K562 (cell line): ENCODE measurements around the gene FUT2. TPM values are rescaled to one million over a fixed set of nuclear protein-coding genes. Genes with fewer than 3 reads are reported as not detected.

Source experiments
- BRD4 ChIP-seq: fragments of 200-600 bp; sonication (generic); IDR thresholded peaks from 2 replicates; pipeline ENCODE4 v1.6.1; 2017; ENCODE audit warnings: inconsistent platforms
- CXXC5 ChIP-seq: fragments of 250-450 bp; sonication (Bioruptor Pico); IDR thresholded peaks from 2 replicates; pipeline ENCODE4 v1.8.0; 2022; ENCODE audit warnings: inconsistent platforms, mild to moderate bottlenecking, moderate library complexity
- DIDO1 ChIP-seq: fragments of 450-650 bp; IDR thresholded peaks from 2 replicates; pipeline ENCODE4 v1.6.1; 2016; ENCODE audit warnings: low read depth, missing biosample characterization, missing genetic modification characterization
- GTF2E2 ChIP-seq: fragments of 200-800 bp; sonication (Bioruptor generic); IDR thresholded peaks from 2 replicates; pipeline ENCODE4 v1.6.1; 2016; ENCODE audit warnings: missing genetic modification characterization, missing compliant biosample characterization
- NEUROD1 ChIP-seq: fragments of 150-350 bp; IDR thresholded peaks from 2 replicates; pipeline ENCODE4 v1.6.1; 2014; ENCODE audit warnings: borderline replicate concordance, low read length, low read depth; ENCODE audit not compliant: partially characterized antibody
- PHF8 ChIP-seq: fragments of 200-600 bp; sonication (generic); IDR thresholded peaks from 2 replicates; pipeline ENCODE4 v1.6.1; 2012; ENCODE audit warnings: mixed run types, mild to moderate bottlenecking, inconsistent platforms, low read length, moderate library complexity, borderline replicate concordance
- POLR2B ChIP-seq: fragments of 450-650 bp; IDR thresholded peaks from 2 replicates; pipeline ENCODE4 v1.6.1; 2018; ENCODE audit warnings: low read depth; ENCODE audit not compliant: partially characterized antibody
- PTTG1 ChIP-seq: fragments of 450-650 bp; IDR thresholded peaks from 2 replicates; pipeline ENCODE4 v1.6.1; 2016; ENCODE audit warnings: low read depth, mild to moderate bottlenecking, missing genetic modification characterization, missing compliant biosample characterization
- RAD51 ChIP-seq: fragments of 450-650 bp; IDR thresholded peaks from 2 replicates; pipeline ENCODE4 v1.7.1; 2016; ENCODE audit warnings: low read depth, mild to moderate bottlenecking, borderline replicate concordance
- RBM14 ChIP-seq: fragments of 200-400 bp; formaldehyde crosslinking; IDR thresholded peaks from 2 replicates; pipeline ENCODE4 v1.6.1; 2018; ENCODE audit warnings: low read depth, mild to moderate bottlenecking, low read length, moderate library complexity, borderline replicate concordance; ENCODE audit not compliant: insufficient read depth
- RHOXF2B ChIP-seq: fragments of 250-450 bp; sonication (Bioruptor Pico); conservative IDR thresholded peaks from 2 replicates; pipeline ENCODE4 v1.5.1; 2021
- SMAD4 ChIP-seq: fragments of 250-450 bp; sonication (Bioruptor Pico); conservative IDR thresholded peaks from 2 replicates; pipeline ENCODE4 v1.8.0; 2021; ENCODE audit warnings: inconsistent platforms, mild to moderate bottlenecking, moderate library complexity
- SMARCB1 ChIP-seq: IDR thresholded peaks from 2 replicates; pipeline ENCODE4 v1.6.1; 2011; ENCODE audit warnings: improper control_type of control experiment, low read depth; ENCODE audit not compliant: insufficient read length
- ZNF41 ChIP-seq: fragments of 250-450 bp; sonication (Bioruptor Pico); conservative IDR thresholded peaks from 2 replicates; pipeline ENCODE4 v1.4.0; 2020; ENCODE audit warnings: mild to moderate bottlenecking
- ZNF445 ChIP-seq: fragments of 250-450 bp; sonication (Bioruptor Pico); IDR thresholded peaks from 2 replicates; pipeline ENCODE4 v1.4.0; 2020; ENCODE audit warnings: low read depth, mild to moderate bottlenecking, moderate library complexity
- ZNF766 ChIP-seq: fragments of 200-800 bp; sonication (Bioruptor generic); conservative IDR thresholded peaks from 2 replicates; pipeline ENCODE4 v1.6.1; 2016; ENCODE audit warnings: missing genetic modification characterization, missing compliant biosample characterization
- ZSCAN29 ChIP-seq: fragments of 450-650 bp; IDR thresholded peaks from 2 replicates; pipeline ENCODE4 v1.6.1; 2017
- polyA plus RNA-seq, 8 experiments: library from polyadenylated mRNA; depleted of rRNA in 4 of 8; stranded (reverse) in 5 of 8; unstranded in 3 of 8; fragments of >200 nt; fragmentation: Nextera tagmentation in 2 of 8; fragmentation: Illumina TruSeq in 1 of 8; extraction: Ambion mirVana in 2 of 8; extraction: Trizol in 1 of 8; gene quantifications; 2 replicates each; pipeline versions ENCODE4 v1.2.1 to v1.2.3, GENCODE V29; 2011 to 2014; ENCODE audit warnings: inconsistent platforms in 1 of 8, missing spikeins in 1 of 8
- total RNA-seq, 7 experiments: library from RNA; depleted of rRNA in 6 of 7; stranded (reverse); fragments of >200 nt in 6 of 7; fragmentation: Illumina TruSeq in 2 of 7; extraction: Trizol in 2 of 7; gene quantifications; 2 replicates each; pipeline versions ENCODE4 v1.2.1 to v1.2.3, GENCODE V29; 2011 to 2021; ENCODE audit warnings: low replicate concordance in 1 of 7
- TF ChIP-seq, protein P1 (sequence below): fragments of 250-450 bp; sonication (Bioruptor Pico); IDR thresholded peaks from 2 replicates; pipeline ENCODE4 v1.4.0; 2020
- TF ChIP-seq, protein P2 (sequence below): IDR thresholded peaks from 2 replicates; pipeline ENCODE4 v1.6.1; 2011; ENCODE audit warnings: borderline replicate concordance, low read depth, mild to moderate bottlenecking, moderate library complexity, low read length; ENCODE audit not compliant: insufficient read depth, poor library complexity, severe bottlenecking
- TF ChIP-seq, protein P3 (sequence below): sonication (generic); IDR thresholded peaks from 2 replicates; pipeline ENCODE4 v1.6.1; 2016
- TF ChIP-seq, protein P4 (sequence below): fragments of 250-450 bp; sonication (Bioruptor Pico); IDR thresholded peaks from 2 replicates; pipeline ENCODE4 v1.5.0; 2022; ENCODE audit warnings: mild to moderate bottlenecking

FUT2 gene
- total and polyA plus RNA-seq, 9 of the 15 experiments (the other 6 are each of a cell fraction or from before 2014, with no cell fraction given), result 0.03 to 0.04 TPM; not detected in 7

DNA sequence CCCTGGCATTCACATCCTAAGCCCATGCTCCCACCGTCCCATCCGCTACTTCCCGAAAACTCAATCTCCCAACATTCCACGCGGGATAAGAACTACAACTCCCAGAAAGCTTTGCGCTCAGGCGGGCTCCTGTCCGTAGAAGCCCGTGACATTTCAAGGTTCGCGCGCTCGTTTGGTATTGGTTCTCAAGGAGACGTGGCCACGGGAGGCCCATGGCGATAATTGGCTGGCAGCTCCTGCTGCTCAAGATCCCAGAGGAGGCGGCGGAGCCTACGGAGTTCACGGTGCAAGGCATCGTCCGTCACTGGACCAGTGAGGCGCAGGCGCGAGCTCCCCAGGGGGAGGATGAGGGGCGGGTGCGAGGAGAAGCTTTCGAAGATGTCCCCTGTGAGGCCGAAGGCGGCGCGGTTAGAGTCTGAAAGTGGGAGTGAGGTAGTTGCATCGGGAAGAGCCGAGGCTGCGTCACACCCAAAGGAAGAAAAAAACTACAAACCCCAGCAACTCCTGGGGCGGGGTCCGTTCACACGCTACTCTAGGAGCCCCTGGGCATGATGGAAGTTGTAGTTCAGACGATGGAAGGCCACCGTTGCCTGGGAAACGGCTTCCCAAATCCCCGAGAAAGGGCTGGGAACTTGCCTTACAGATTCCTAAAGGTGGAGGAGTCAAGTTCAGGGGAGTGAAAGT lies 25.0 kb downstream of the FUT2 start (continued):
- TF ChIP-seq, protein P1, sequence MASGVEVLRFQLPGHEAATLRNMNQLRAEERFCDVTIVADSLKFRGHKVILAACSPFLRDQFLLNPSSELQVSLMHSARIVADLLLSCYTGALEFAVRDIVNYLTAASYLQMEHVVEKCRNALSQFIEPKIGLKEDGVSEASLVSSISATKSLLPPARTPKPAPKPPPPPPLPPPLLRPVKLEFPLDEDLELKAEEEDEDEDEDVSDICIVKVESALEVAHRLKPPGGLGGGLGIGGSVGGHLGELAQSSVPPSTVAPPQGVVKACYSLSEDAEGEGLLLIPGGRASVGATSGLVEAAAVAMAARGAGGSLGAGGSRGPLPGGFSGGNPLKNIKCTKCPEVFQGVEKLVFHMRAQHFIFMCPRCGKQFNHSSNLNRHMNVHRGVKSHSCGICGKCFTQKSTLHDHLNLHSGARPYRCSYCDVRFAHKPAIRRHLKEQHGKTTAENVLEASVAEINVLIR (CRISPR knock-in tag), result 0 out of 2 replicates have a peak, but pooled peaks have one; percentile 6
- TF ChIP-seq PHF8, result peak; percentile 64; the same call in 1 of the 2 replicates
- no peak for TF ChIP-seq SMARCB1
- no peak for TF ChIP-seq GTF2E2 (tag)
- TF ChIP-seq, protein P2, sequence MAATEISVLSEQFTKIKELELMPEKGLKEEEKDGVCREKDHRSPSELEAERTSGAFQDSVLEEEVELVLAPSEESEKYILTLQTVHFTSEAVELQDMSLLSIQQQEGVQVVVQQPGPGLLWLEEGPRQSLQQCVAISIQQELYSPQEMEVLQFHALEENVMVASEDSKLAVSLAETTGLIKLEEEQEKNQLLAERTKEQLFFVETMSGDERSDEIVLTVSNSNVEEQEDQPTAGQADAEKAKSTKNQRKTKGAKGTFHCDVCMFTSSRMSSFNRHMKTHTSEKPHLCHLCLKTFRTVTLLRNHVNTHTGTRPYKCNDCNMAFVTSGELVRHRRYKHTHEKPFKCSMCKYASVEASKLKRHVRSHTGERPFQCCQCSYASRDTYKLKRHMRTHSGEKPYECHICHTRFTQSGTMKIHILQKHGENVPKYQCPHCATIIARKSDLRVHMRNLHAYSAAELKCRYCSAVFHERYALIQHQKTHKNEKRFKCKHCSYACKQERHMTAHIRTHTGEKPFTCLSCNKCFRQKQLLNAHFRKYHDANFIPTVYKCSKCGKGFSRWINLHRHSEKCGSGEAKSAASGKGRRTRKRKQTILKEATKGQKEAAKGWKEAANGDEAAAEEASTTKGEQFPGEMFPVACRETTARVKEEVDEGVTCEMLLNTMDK, result no peak
- TF ChIP-seq, protein P3, sequence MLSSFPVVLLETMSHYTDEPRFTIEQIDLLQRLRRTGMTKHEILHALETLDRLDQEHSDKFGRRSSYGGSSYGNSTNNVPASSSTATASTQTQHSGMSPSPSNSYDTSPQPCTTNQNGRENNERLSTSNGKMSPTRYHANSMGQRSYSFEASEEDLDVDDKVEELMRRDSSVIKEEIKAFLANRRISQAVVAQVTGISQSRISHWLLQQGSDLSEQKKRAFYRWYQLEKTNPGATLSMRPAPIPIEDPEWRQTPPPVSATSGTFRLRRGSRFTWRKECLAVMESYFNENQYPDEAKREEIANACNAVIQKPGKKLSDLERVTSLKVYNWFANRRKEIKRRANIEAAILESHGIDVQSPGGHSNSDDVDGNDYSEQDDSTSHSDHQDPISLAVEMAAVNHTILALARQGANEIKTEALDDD, result no peak
- TF ChIP-seq, protein P4, sequence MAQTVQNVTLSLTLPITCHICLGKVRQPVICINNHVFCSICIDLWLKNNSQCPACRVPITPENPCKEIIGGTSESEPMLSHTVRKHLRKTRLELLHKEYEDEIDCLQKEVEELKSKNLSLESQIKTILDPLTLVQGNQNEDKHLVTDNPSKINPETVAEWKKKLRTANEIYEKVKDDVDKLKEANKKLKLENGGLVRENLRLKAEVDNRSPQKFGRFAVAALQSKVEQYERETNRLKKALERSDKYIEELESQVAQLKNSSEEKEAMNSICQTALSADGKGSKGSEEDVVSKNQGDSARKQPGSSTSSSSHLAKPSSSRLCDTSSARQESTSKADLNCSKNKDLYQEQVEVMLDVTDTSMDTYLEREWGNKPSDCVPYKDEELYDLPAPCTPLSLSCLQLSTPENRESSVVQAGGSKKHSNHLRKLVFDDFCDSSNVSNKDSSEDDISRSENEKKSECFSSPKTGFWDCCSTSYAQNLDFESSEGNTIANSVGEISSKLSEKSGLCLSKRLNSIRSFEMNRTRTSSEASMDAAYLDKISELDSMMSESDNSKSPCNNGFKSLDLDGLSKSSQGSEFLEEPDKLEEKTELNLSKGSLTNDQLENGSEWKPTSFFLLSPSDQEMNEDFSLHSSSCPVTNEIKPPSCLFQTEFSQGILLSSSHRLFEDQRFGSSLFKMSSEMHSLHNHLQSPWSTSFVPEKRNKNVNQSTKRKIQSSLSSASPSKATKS (CRISPR knock-in tag), result no peak
- no peak for TF ChIP-seq DIDO1
- TF ChIP-seq RHOXF2B (CRISPR knock-in tag), result no peak
- no peak for TF ChIP-seq BRD4
- no peak for TF ChIP-seq ZNF445 (CRISPR knock-in tag)
- TF ChIP-seq ZSCAN29, result no peak
- peak; percentile 76 for TF ChIP-seq NEUROD1
- TF ChIP-seq RBM14, result no peak
- TF ChIP-seq ZNF41 (CRISPR knock-in tag), result no peak
- no peak for TF ChIP-seq SMAD4 (CRISPR knock-in tag)
- peak; percentile 48 for TF ChIP-seq POLR2B
- peak; percentile 49; the same call in 1 of the 2 replicates for TF ChIP-seq RAD51
- TF ChIP-seq PTTG1, result no peak
- peak; percentile 95 for TF ChIP-seq ZNF766 (CRISPR knock-in tag)
- TF ChIP-seq CXXC5 (CRISPR knock-in tag), result peak; percentile 95
